Mucosa of descending colon (tissue), 3 donors: ENCODE results near the gene SRD5A1. TPM values are rescaled to one million over a fixed set of nuclear protein-coding genes. Genes with fewer than 3 reads are reported as not detected.
"Not testable (repeated sequence)": the region's sequence is repeated elsewhere in the genome, so short reads cannot be mapped to it uniquely, and the experiment has no call there.

Experiments used
- ATAC-seq: fragments of 200-7000 bp; cut with Tn5 transposase; one replicate; pipeline ENCODE4 v1.9.1; 2020; ENCODE audit warnings: mild to moderate bottlenecking, moderate library complexity
- DNase-seq, 3 donors: peaks; one replicate each; pipeline ENCODE4 v3.0.0-alpha.2; 2020
- H3K36me3 ChIP-seq: fragments of 200-600 bp; one replicate; pipeline ENCODE4 v1.8.0; 2021; ENCODE audit warnings: low read depth, mild to moderate bottlenecking
- H3K4me1 ChIP-seq: fragments of 200-600 bp; one replicate; pipeline ENCODE4 v1.8.0; 2021; ENCODE audit warnings: low read depth, mild to moderate bottlenecking
- H3K4me3 ChIP-seq: fragments of 200-600 bp; one replicate; pipeline ENCODE4 v1.8.0; 2021; ENCODE audit warnings: mild to moderate bottlenecking
- H3K9me3 ChIP-seq: fragments of 200-600 bp; one replicate; pipeline ENCODE4 v1.8.0; 2021; ENCODE audit warnings: mild to moderate bottlenecking
- CTCF ChIP-seq: fragments of 200-600 bp; IDR thresholded peaks from one replicate; pipeline ENCODE4 v1.8.0; 2022; ENCODE audit warnings: antibody characterized with exemption, mild to moderate bottlenecking
- intact Hi-C, 2 donors: fragments of 100-400 bp; cut with DNase I in 1 of 2; cut with micrococcal nuclease in 1 of 2; formaldehyde crosslinking; loops; one replicate each; pipeline versions ENCODE4 v1.11.0 to v1.11.1; 2022; cut with DNase I, micrococcal nuclease
- total RNA-seq, 3 donors: library from RNA; stranded (reverse); fragmentation: NEBNext Ultra II Directional in 2 of 3; extraction: Animal tissue kit (Norgen Biotek cat#: 25700) in 2 of 3; gene quantifications; one replicate each; pipeline versions ENCODE4 v1.2.1 to v1.2.4, GENCODE V29; 2021 to 2023
- donor health status: DM: no; HTN: no; CAD: no; lungs with moderate emphysema.
- donor health status: DM: no; HTN: no; CAD: no.
- donor health status: DM: no; HTN: yes; CAD: no.

Gene SRD5A1
- total RNA-seq, 3 donors from 2014 or later = 12.7 to 16.2 (median 14.3) TPM

GRCh38 chr5:6667648-6668047, 34.4 kb downstream of the SRD5A1 start:
- intact Hi-C loops = no loop called here
- Histone ChIP-seq H3K9me3 (no peaks in the 10 kb centered on the region), H3K36me3 (no peaks in the 10 kb centered on the region), H3K4me1 (no peaks in the 10 kb centered on the region), H3K4me3 (no peak overlapping the region)
- ATAC-seq (no peak), DNase-seq (no peak)
- TF ChIP-seq CTCF = no peak

- ATAC-seq, H3K9me3 ChIP-seq, intact Hi-C loops, DNase-seq, H3K36me3 ChIP-seq, H3K4me3 ChIP-seq, H3K4me1 ChIP-seq: not testable (repeated sequence)
Measured at GRCh38 chr5:6668717-6669116, 35.5 kb downstream of the SRD5A1 start.

GRCh38 chr5:6673031-6673430, 39.8 kb downstream of the SRD5A1 start:
- intact Hi-C loops = no loop called here
- Histone ChIP-seq H3K9me3 (no peaks in the 10 kb centered on the region), H3K4me3 (no peak overlapping the region), H3K36me3 (no peaks in the 10 kb centered on the region), H3K4me1 (no peaks in the 10 kb centered on the region)
- ATAC-seq = no peak
- TF ChIP-seq CTCF = no peak
- DNase-seq = no peak

GRCh38 chr5:6673963-6674362, 40.7 kb downstream of the SRD5A1 start:
- ATAC-seq = no peak
- no peaks in the 10 kb centered on the region for H3K9me3 ChIP-seq
- H3K4me3 ChIP-seq = no peak overlapping the region
- H3K36me3 ChIP-seq = no peaks in the 10 kb centered on the region
- no peak for DNase-seq
- intact Hi-C loops = no loop called here
- no peak for TF ChIP-seq CTCF
- H3K4me1 ChIP-seq = no peaks in the 10 kb centered on the region

- no peak for DNase-seq
- no peaks in the 10 kb centered on the region for H3K4me1 ChIP-seq
- intact Hi-C loops = no loop called here
- no peak for ATAC-seq
- no peak overlapping the region for H3K4me3 ChIP-seq
- TF ChIP-seq CTCF = no peak
- H3K36me3 ChIP-seq = no peaks in the 10 kb centered on the region
- H3K9me3 ChIP-seq = no peaks in the 10 kb centered on the region
Measured at GRCh38 chr5:6674421-6674820, 41.2 kb downstream of the SRD5A1 start.

GRCh38 chr5:6674886-6675285, 41.6 kb downstream of the SRD5A1 start:
- DNase-seq = no peak
- H3K36me3 ChIP-seq = no peaks in the 10 kb centered on the region
- no peaks in the 10 kb centered on the region for H3K9me3 ChIP-seq

More at GRCh38 chr5:6674886-6675285, 41.6 kb downstream of the SRD5A1 start:
- Histone ChIP-seq H3K4me1 (no peaks in the 10 kb centered on the region), H3K4me3 (no peak overlapping the region)
- ATAC-seq = no peak
- intact Hi-C loops = no loop called here
- TF ChIP-seq CTCF = no peak
